Vagina (tissue), 2 donors: ENCODE results near the gene KIF26A.

Experiments
- CTCF ChIP-seq, 3 experiments: fragments of 450-650 bp in 2 of 3; fragments of 200-600 bp in 1 of 3; sonication (generic) in 1 of 3; IDR thresholded peaks; one replicate each; pipeline ENCODE4 v1.5.1; 2017 to 2019; ENCODE audit warnings: antibody characterized with exemption in 3 of 3, mild to moderate bottlenecking in 2 of 3, moderate library complexity in 2 of 3
- POLR2AphosphoS5 ChIP-seq, 2 donors: sonication (generic); formaldehyde crosslinking; IDR thresholded peaks; one replicate each; pipeline ENCODE4 v1.9.0; 2017; ENCODE audit warnings: antibody characterized with exemption in 2 of 2, mild to moderate bottlenecking in 2 of 2, low read depth in 1 of 2; ENCODE audit not compliant: insufficient read depth in 1 of 2

GRCh38 chr14:104140213-104140462 is 1.8 kb downstream of the KIF26A start:
- no peak for TF ChIP-seq POLR2AphosphoS5 (IDR thresholded peaks at IDR 0.05; ENCODE audit: insufficient read depth in 1 of 2, low read depth in 1 of 2)
- no peak for TF ChIP-seq CTCF (IDR thresholded peaks at IDR 0.05)
